Stomach (tissue), 4 donors: ENCODE results near the gene MAK.

Experiments
- CTCF ChIP-seq, 7 experiments: fragments of 450-650 bp in 4 of 7; fragments of 200-600 bp in 3 of 7; sonication (generic) in 3 of 7; IDR thresholded peaks; one replicate each; pipeline ENCODE4 v1.5.1; 2016 to 2019; ENCODE audit warnings: antibody characterized with exemption in 7 of 7, control low read depth in 2 of 7, mild to moderate bottlenecking in 1 of 7
- EP300 ChIP-seq: sonication (generic); formaldehyde crosslinking; IDR thresholded peaks from one replicate; pipeline ENCODE4 v1.6.1; 2017; ENCODE audit warnings: antibody characterized with exemption
- POLR2A ChIP-seq, 4 donors: fragments of 450-650 bp; IDR thresholded peaks; one replicate each; pipeline ENCODE4 v1.6.1; 2016; ENCODE audit warnings: antibody characterized with exemption in 4 of 4, control low read depth in 2 of 4, mild to moderate bottlenecking in 1 of 4, moderate library complexity in 1 of 4
- POLR2AphosphoS5 ChIP-seq, 3 donors: sonication (generic); formaldehyde crosslinking; IDR thresholded peaks; one replicate each; pipeline ENCODE4 v1.6.1; 2016; ENCODE audit warnings: antibody characterized with exemption in 3 of 3

- TF ChIP-seq POLR2A (IDR thresholded peaks at IDR 0.05) = no peak
- no peak for TF ChIP-seq CTCF (IDR thresholded peaks at IDR 0.05)
- TF ChIP-seq POLR2AphosphoS5 (IDR thresholded peaks at IDR 0.05) = no peak
- no peak for TF ChIP-seq EP300
These were observed 104.5 kb downstream of the MAK start for GRCh38 chr6:10733863-10734262.
